ENCODE measurements around the gene DEPDC1B.
A peak's percentile ranks its signal among the peaks of the same experiment; 100 is the strongest.
"Not testable (repeated sequence)": the region's sequence is repeated elsewhere in the genome, so short reads cannot be mapped to it uniquely, and the experiment has no call there.

DEPDC1B gene

GRCh38 chr5:60632153-60632552 lies 67.8 kb downstream of the DEPDC1B start:
- no peak overlapping the region for H2AFZ ChIP-seq (ENCODE audit: low read length)

GRCh38 chr5:60630836-60631235 lies 69.1 kb downstream of the DEPDC1B start:
- Histone ChIP-seq H3K4me1 (ENCODE audit: control insufficient read depth in 2 of 2, insufficient read depth in 1 of 2, low read depth in 1 of 2, low read length in 2 of 2) (no peaks in the 10 kb centered on the region), H3K9me3 (replicated peaks in 1 of 2; ENCODE audit: control insufficient read depth in 2 of 2, insufficient read depth in 1 of 2, low read depth in 1 of 2, low read length in 2 of 2) (peaks cover 0 to 4% of the 10 kb centered on the region in 2 donors), H3K4ac (ENCODE audit: low read length) (no peak overlapping the region), H3K9ac (ENCODE audit: low read depth, low read length, poor library complexity) (no peak overlapping the region), H3K79me1 (ENCODE audit: low read depth, low read length) (peaks cover 7% of the 10 kb centered on the region), H3K18ac (ENCODE audit: low read length) (no peak overlapping the region), H4K8ac (ENCODE audit: low read depth, low read length) (no peak overlapping the region), H2AFZ (ENCODE audit: low read length) (no peak overlapping the region), H2BK15ac (ENCODE audit: low read length) (no peak overlapping the region), H3K4me2 (ENCODE audit: insufficient read depth, low read length, poor library complexity, severe bottlenecking) (no peak overlapping the region), H3K27ac (replicated peaks; ENCODE audit: low read length) (no peak overlapping the region), H3K23ac (ENCODE audit: low read depth, low read length, poor library complexity) (no peak overlapping the region), H2BK120ac (ENCODE audit: low read depth, low read length) (no peak overlapping the region), H2AK5ac (ENCODE audit: low read depth, low read length) (no peak overlapping the region), H3K4me3 (ENCODE audit: low read length in 2 of 2) (no peak overlapping the region), H3K27me3 (ENCODE audit: control insufficient read depth in 3 of 3, insufficient read depth in 3 of 3, low read depth in 1 of 3, low read length in 3 of 3) (no peaks in the 10 kb centered on the region), H2BK5ac (ENCODE audit: low read length) (no peak overlapping the region), H4K91ac (ENCODE audit: low read depth, low read length, poor library complexity) (no peak overlapping the region), H2BK12ac (ENCODE audit: low read length) (no peak overlapping the region), H3K14ac (ENCODE audit: low read length) (no peak overlapping the region), H3K36me3 (replicated peaks in 1 of 2; ENCODE audit: control insufficient read depth in 2 of 2, insufficient read depth in 2 of 2, low read length in 2 of 2) (peaks cover 27 to 79% of the 10 kb centered on the region in 2 donors)
- no CpG with 5 or more reads among the region's 2 CpGs for WGBS, 2 donors (ENCODE audit: extremely low coverage in 2 of 2, insufficient read length in 2 of 2, insufficient replicate concordance in 1 of 2)
- DNase-seq (ENCODE audit: low spot score) = no peak

More at GRCh38 chr5:60632153-60632552, 67.8 kb downstream of the DEPDC1B start:
- Histone ChIP-seq H3K79me1 (ENCODE audit: low read depth, low read length) (peaks cover 7% of the 10 kb centered on the region), H2AK5ac (ENCODE audit: low read depth, low read length) (no peak overlapping the region), H3K4me3 (ENCODE audit: low read length in 2 of 2) (no peak overlapping the region), H3K23ac (ENCODE audit: low read depth, low read length, poor library complexity) (peak overlapping the region; percentile 65), H3K4me1 (ENCODE audit: control insufficient read depth in 2 of 2, insufficient read depth in 1 of 2, low read depth in 1 of 2, low read length in 2 of 2) (no peaks in the 10 kb centered on the region), H4K91ac (ENCODE audit: low read depth, low read length, poor library complexity) (no peak overlapping the region), H3K18ac (ENCODE audit: low read length) (no peak overlapping the region), H2BK120ac (ENCODE audit: low read depth, low read length) (no peak overlapping the region), H3K4ac (ENCODE audit: low read length) (no peak overlapping the region), H3K36me3 (replicated peaks in 1 of 2; ENCODE audit: control insufficient read depth in 2 of 2, insufficient read depth in 2 of 2, low read length in 2 of 2) (peaks cover 28 to 86% of the 10 kb centered on the region in 2 donors), H3K14ac (ENCODE audit: low read length) (peak overlapping the region; percentile 92), H3K4me2 (ENCODE audit: insufficient read depth, low read length, poor library complexity, severe bottlenecking) (no peak overlapping the region), H3K9me3 (replicated peaks in 1 of 2; ENCODE audit: control insufficient read depth in 2 of 2, insufficient read depth in 1 of 2, low read depth in 1 of 2, low read length in 2 of 2) (peaks cover 0 to 11% of the 10 kb centered on the region in 2 donors), H3K27me3 (ENCODE audit: control insufficient read depth in 3 of 3, insufficient read depth in 3 of 3, low read depth in 1 of 3, low read length in 3 of 3) (no peaks in the 10 kb centered on the region), H3K9ac (ENCODE audit: low read depth, low read length, poor library complexity) (no peak overlapping the region), H2BK5ac (ENCODE audit: low read length) (no peak overlapping the region), H2BK12ac (ENCODE audit: low read length) (no peak overlapping the region), H4K8ac (ENCODE audit: low read depth, low read length) (no peak overlapping the region), H3K27ac (replicated peaks; ENCODE audit: low read length) (no peak overlapping the region), H2BK15ac (ENCODE audit: low read length) (no peak overlapping the region)
- WGBS, 2 donors (ENCODE audit: extremely low coverage in 2 of 2, insufficient read length in 2 of 2, insufficient replicate concordance in 1 of 2) = no CpG with 5 or more reads among the region's 11 CpGs
- no peak for DNase-seq (ENCODE audit: low spot score)

- no peak overlapping the region for H3K14ac ChIP-seq (ENCODE audit: low read length)
- no peak overlapping the region for H2AK5ac ChIP-seq (ENCODE audit: low read depth, low read length)
- H2AFZ ChIP-seq (ENCODE audit: low read length) = no peak overlapping the region
- no peak overlapping the region for H3K4me3 ChIP-seq (ENCODE audit: low read length in 2 of 2)
- H3K9me3 ChIP-seq (replicated peaks in 1 of 2; ENCODE audit: control insufficient read depth in 2 of 2, insufficient read depth in 1 of 2, low read depth in 1 of 2, low read length in 2 of 2) = no peaks in the 10 kb centered on the region
- no peak overlapping the region for H2BK15ac ChIP-seq (ENCODE audit: low read length)
- no peak for DNase-seq (ENCODE audit: low spot score)
- H3K27me3 ChIP-seq (ENCODE audit: control insufficient read depth in 3 of 3, insufficient read depth in 3 of 3, low read depth in 1 of 3, low read length in 3 of 3) = no peaks in the 10 kb centered on the region
- H3K4ac ChIP-seq (ENCODE audit: low read length) = peak overlapping the region; percentile 4
- no peak overlapping the region for H2BK12ac ChIP-seq (ENCODE audit: low read length)
- H4K8ac ChIP-seq (ENCODE audit: low read depth, low read length) = no peak overlapping the region
- no peak overlapping the region for H2BK5ac ChIP-seq (ENCODE audit: low read length)
- peaks cover 7% of the 10 kb centered on the region for H3K79me1 ChIP-seq (ENCODE audit: low read depth, low read length)
- no peaks in the 10 kb centered on the region for H3K4me1 ChIP-seq (ENCODE audit: control insufficient read depth in 2 of 2, insufficient read depth in 1 of 2, low read depth in 1 of 2, low read length in 2 of 2)
- no peak overlapping the region for H3K4me2 ChIP-seq (ENCODE audit: insufficient read depth, low read length, poor library complexity, severe bottlenecking)
- peaks cover 24 to 77% of the 10 kb centered on the region in 2 donors for H3K36me3 ChIP-seq (replicated peaks in 1 of 2; ENCODE audit: control insufficient read depth in 2 of 2, insufficient read depth in 2 of 2, low read length in 2 of 2)
- peak overlapping the region; percentile 79 for H3K9ac ChIP-seq (ENCODE audit: low read depth, low read length, poor library complexity)
- H3K27ac ChIP-seq (replicated peaks; ENCODE audit: low read length) = no peak overlapping the region
- H4K91ac ChIP-seq (ENCODE audit: low read depth, low read length, poor library complexity) = no peak overlapping the region
- no peak overlapping the region for H3K23ac ChIP-seq (ENCODE audit: low read depth, low read length, poor library complexity)
- no CpG with 5 or more reads among the region's 8 CpGs for WGBS, 2 donors (ENCODE audit: extremely low coverage in 2 of 2, insufficient read length in 2 of 2, insufficient replicate concordance in 1 of 2)
- H3K18ac ChIP-seq (ENCODE audit: low read length) = peak overlapping the region; percentile 58
- H2BK120ac ChIP-seq (ENCODE audit: low read depth, low read length) = no peak overlapping the region
Measured at GRCh38 chr5:60630179-60630578, 69.8 kb downstream of the DEPDC1B start.

- H3K9me3 ChIP-seq (replicated peaks in 1 of 2; ENCODE audit: control insufficient read depth in 2 of 2, insufficient read depth in 1 of 2, low read depth in 1 of 2, low read length in 2 of 2); H3K9ac ChIP-seq (ENCODE audit: low read depth, low read length, poor library complexity); H2BK120ac ChIP-seq (ENCODE audit: low read depth, low read length); H4K91ac ChIP-seq (ENCODE audit: low read depth, low read length, poor library complexity); H3K4me2 ChIP-seq (ENCODE audit: insufficient read depth, low read length, poor library complexity, severe bottlenecking); DNase-seq (ENCODE audit: low spot score); H3K4ac ChIP-seq (ENCODE audit: low read length); H3K23ac ChIP-seq (ENCODE audit: low read depth, low read length, poor library complexity); H3K14ac ChIP-seq (ENCODE audit: low read length); H3K27ac ChIP-seq (replicated peaks; ENCODE audit: low read length); H3K79me1 ChIP-seq (ENCODE audit: low read depth, low read length); H2AFZ ChIP-seq (ENCODE audit: low read length); H2AK5ac ChIP-seq (ENCODE audit: low read depth, low read length); H3K4me1 ChIP-seq (ENCODE audit: control insufficient read depth in 2 of 2, insufficient read depth in 1 of 2, low read depth in 1 of 2, low read length in 2 of 2); H2BK15ac ChIP-seq (ENCODE audit: low read length); H2BK12ac ChIP-seq (ENCODE audit: low read length); H2BK5ac ChIP-seq (ENCODE audit: low read length); H3K18ac ChIP-seq (ENCODE audit: low read length); H4K8ac ChIP-seq (ENCODE audit: low read depth, low read length); H3K4me3 ChIP-seq (ENCODE audit: low read length in 2 of 2); H3K27me3 ChIP-seq (ENCODE audit: control insufficient read depth in 3 of 3, insufficient read depth in 3 of 3, low read depth in 1 of 3, low read length in 3 of 3): not testable (repeated sequence)
- H3K36me3 ChIP-seq (replicated peaks in 1 of 2; ENCODE audit: control insufficient read depth in 2 of 2, insufficient read depth in 2 of 2, low read length in 2 of 2) = peaks cover 3 to 28% of the 10 kb centered on the region in 2 donors
- WGBS, 2 donors (ENCODE audit: extremely low coverage in 2 of 2, insufficient read length in 2 of 2, insufficient replicate concordance in 1 of 2) = no CpG with 5 or more reads among the region's 7 CpGs
Measured at GRCh38 chr5:60624875-60625274, 75.1 kb downstream of the DEPDC1B start.

Measured in neuronal stem cell (in vitro differentiated cells).